Osteocyte (in vitro differentiated cells): ENCODE measurements around the gene AMDHD2. TPM values are rescaled to one million over a fixed set of nuclear protein-coding genes. Genes with fewer than 3 reads are reported as not detected.

ENCODE experiments used
- DNase-seq: peaks from one replicate; pipeline ENCODE4 v3.0.0; 2021; ENCODE audit warnings: mixed read lengths; ENCODE audit not compliant: unreplicated experiment; ENCODE audit errors: extremely low spot score
- H3K27ac Mint-ChIP-seq: one replicate; pipeline ENCODE4 v1.8.0; 2021; ENCODE audit warnings: mild to moderate bottlenecking, mixed read lengths; ENCODE audit not compliant: unreplicated experiment
- H3K27me3 Mint-ChIP-seq: one replicate; pipeline ENCODE4 v1.8.0; 2021; ENCODE audit warnings: mixed read lengths; ENCODE audit not compliant: unreplicated experiment
- H3K36me3 Mint-ChIP-seq: one replicate; pipeline ENCODE4 v1.8.0; 2021; ENCODE audit warnings: mixed read lengths; ENCODE audit not compliant: unreplicated experiment
- H3K4me1 Mint-ChIP-seq: one replicate; pipeline ENCODE4 v1.8.0; 2021; ENCODE audit warnings: mixed read lengths; ENCODE audit not compliant: unreplicated experiment
- H3K4me3 Mint-ChIP-seq: one replicate; pipeline ENCODE4 v1.8.0; 2021; ENCODE audit warnings: mild to moderate bottlenecking, moderate library complexity, mixed read lengths; ENCODE audit not compliant: unreplicated experiment
- H3K9me3 Mint-ChIP-seq: one replicate; pipeline ENCODE4 v1.8.0; 2021; ENCODE audit warnings: mixed read lengths; ENCODE audit not compliant: unreplicated experiment
- CTCF ChIP-seq: fragments of 200-600 bp; sonication (generic); IDR thresholded peaks from 2 replicates; pipeline ENCODE4 v1.5.0; 2021; ENCODE audit warnings: antibody characterized with exemption, mild to moderate bottlenecking, moderate library complexity
- long read RNA-seq: library from polyadenylated mRNA; unstranded; transcript quantifications from one replicate; pipeline ENCODE4 v2.0.0, GENCODE V29; 2021
- total RNA-seq: library from RNA; stranded (reverse); gene quantifications from 2 replicates; pipeline ENCODE4 v1.2.1, GENCODE V29; 2021

The AMDHD2 gene
- 52.5 and 56.6 TPM in 2 replicates for total RNA-seq
- long read RNA-seq, transcript AMDHD2-202 (10 exons, 3,273 nt): minor isoform, 7 of 26 reads
- long read RNA-seq, transcript AMDHD2-201 (11 exons, 1,459 nt): major isoform, 9 of 26 reads
- long read RNA-seq, partial matches to known transcripts: 2 of 26 reads
- long read RNA-seq, other reads (novel, unspliced or antisense): 4 of 26 reads

- Mint-ChIP-seq H3K27ac (peak within 1 kb of the TSS; percentile 97), H3K4me3 (peak within 1 kb of the TSS; percentile 80), H3K27me3 (no peaks in the 10 kb centered on the region), H3K36me3 (peaks cover 16% of the 10 kb centered on the region), H3K4me1 (peaks cover 40% of the 10 kb centered on the region), H3K9me3 (no peaks in the 10 kb centered on the region)
- TF ChIP-seq CTCF: no peak
- peak; percentile 96 for DNase-seq
Observed at GRCh38 chr16:2520097-2520783, at the start of gene AMDHD2. Gene AMDHD2 (plus strand): TSS chr16:2520371. CDS start chr16:2520459, 88 bp downstream.

- H3K36me3 Mint-ChIP-seq: no peaks in the 10 kb centered on the region
- no peaks in the 10 kb centered on the region for H3K27me3 Mint-ChIP-seq
- no peak for DNase-seq
- peaks cover 34% of the 10 kb centered on the region for H3K4me1 Mint-ChIP-seq
- H3K9me3 Mint-ChIP-seq: no peaks in the 10 kb centered on the region
- H3K27ac Mint-ChIP-seq: peak overlapping the region; percentile 44
- no peak for TF ChIP-seq CTCF
- no peak overlapping the region for H3K4me3 Mint-ChIP-seq
Observed at GRCh38 chr16:2470603-2471015, 49.6 kb upstream of the AMDHD2 start.

GRCh38 chr16:2471016-2471652 lies 49.0 kb upstream of the AMDHD2 start, which contains the start of gene NTN3:
Gene NTN3 (plus strand): TSS chr16:2471297. CDS start chr16:2471702, 405 bp downstream.
- peak within 1 kb of the TSS; percentile 44 for H3K27ac Mint-ChIP-seq
- no peak for DNase-seq

GRCh38 chr16:2471653-2472487 lies 48.3 kb upstream of the AMDHD2 start:
- Mint-ChIP-seq H3K27ac (no peak overlapping the region), H3K4me1 (peaks cover 40% of the 10 kb centered on the region), H3K36me3 (no peaks in the 10 kb centered on the region), H3K4me3 (peak overlapping the region; percentile 10), H3K27me3 (no peaks in the 10 kb centered on the region), H3K9me3 (no peaks in the 10 kb centered on the region)
- DNase-seq: no peak
- TF ChIP-seq CTCF: no peak

More at GRCh38 chr16:2471016-2471652, 49.0 kb upstream of the AMDHD2 start, which contains the start of gene NTN3:
- H3K9me3 Mint-ChIP-seq: no peaks in the 10 kb centered on the region
- peak within 1 kb of the TSS; percentile 10 for H3K4me3 Mint-ChIP-seq
- H3K4me1 Mint-ChIP-seq: peaks cover 34% of the 10 kb centered on the region
- no peak for TF ChIP-seq CTCF
- no peaks in the 10 kb centered on the region for H3K27me3 Mint-ChIP-seq
- H3K36me3 Mint-ChIP-seq: no peaks in the 10 kb centered on the region
